HepG2 (cell line): ENCODE measurements around the gene CCNA2. TPM values are rescaled to one million over a fixed set of nuclear protein-coding genes. Genes with fewer than 3 reads are reported as not detected.
A peak's percentile ranks its signal among the peaks of the same experiment; 100 is the strongest.

Experiments
- ETV5 ChIP-seq: IDR thresholded peaks from 2 replicates; pipeline ENCODE4 v1.6.1; 2018; ENCODE audit warnings: missing biosample characterization, missing genetic modification reagents, inconsistent platforms, borderline replicate concordance
- FOXC1 ChIP-seq: sonication (generic); formaldehyde crosslinking; IDR thresholded peaks from 2 replicates; pipeline ENCODE4 v1.8.0; 2022; ENCODE audit warnings: mild to moderate bottlenecking, missing genetic modification reagents, borderline replicate concordance
- MED8 ChIP-seq: sonication (generic); formaldehyde crosslinking; IDR thresholded peaks from 2 replicates; pipeline ENCODE4 v1.8.1; 2023; ENCODE audit warnings: mild to moderate bottlenecking, missing genetic modification reagents; ENCODE audit not compliant: insufficient replicate concordance
- NFYB ChIP-seq: sonication (generic); formaldehyde crosslinking; IDR thresholded peaks from 2 replicates; pipeline ENCODE4 v1.4.0; 2020; ENCODE audit warnings: missing genetic modification reagents
- NFYC ChIP-seq: IDR thresholded peaks from 2 replicates; pipeline ENCODE4 v1.6.1; 2016; ENCODE audit warnings: missing genetic modification reagents, missing compliant biosample characterization
- NR2C2 ChIP-seq: sonication (generic); formaldehyde crosslinking; IDR thresholded peaks from 2 replicates; pipeline ENCODE4 v1.4.0; 2020; ENCODE audit warnings: missing genetic modification reagents, mild to moderate bottlenecking, moderate library complexity, borderline replicate concordance
- NR2F6 ChIP-seq, 2 experiments: IDR thresholded peaks; 2 replicates each; pipeline ENCODE4 v1.6.1; 2016; ENCODE audit warnings: antibody characterized with exemption in 1 of 2, mild to moderate bottlenecking in 1 of 2
- SALL1 ChIP-seq: sonication (generic); formaldehyde crosslinking; IDR thresholded peaks from 2 replicates; pipeline ENCODE4 v1.8.0; 2022; ENCODE audit warnings: mild to moderate bottlenecking, missing genetic modification reagents
- TAF1 ChIP-seq: sonication (generic); formaldehyde crosslinking; IDR thresholded peaks from 2 replicates; pipeline ENCODE4 v1.4.0; 2020; ENCODE audit warnings: missing genetic modification reagents
- TEAD2 ChIP-seq: sonication (generic); formaldehyde crosslinking; IDR thresholded peaks from 2 replicates; pipeline ENCODE4 v1.9.0; 2021; ENCODE audit warnings: missing genetic modification reagents
- ZMAT5 ChIP-seq: sonication (generic); formaldehyde crosslinking; IDR thresholded peaks from 2 replicates; pipeline ENCODE4 v1.5.0; 2020; ENCODE audit warnings: mild to moderate bottlenecking, low read depth, missing genetic modification reagents, borderline replicate concordance
- ZNF501 ChIP-seq: sonication (generic); formaldehyde crosslinking; IDR thresholded peaks from 2 replicates; pipeline ENCODE4 v1.5.1; 2020; ENCODE audit warnings: mild to moderate bottlenecking, moderate library complexity, missing genetic modification reagents
- ZNF547 ChIP-seq: sonication (generic); formaldehyde crosslinking; IDR thresholded peaks from 2 replicates; pipeline ENCODE4 v1.5.1; 2020; ENCODE audit warnings: mild to moderate bottlenecking, missing genetic modification reagents
- ZNF709 ChIP-seq: sonication (generic); formaldehyde crosslinking; IDR thresholded peaks from 2 replicates; pipeline ENCODE4 v1.5.0; 2020; ENCODE audit warnings: mild to moderate bottlenecking, missing genetic modification reagents
- polyA plus RNA-seq, 8 experiments: library from polyadenylated mRNA; depleted of rRNA in 3 of 8; stranded (reverse) in 7 of 8; unstranded in 1 of 8; fragments of >200 nt; fragmentation: Illumina TruSeq in 4 of 8; extraction: Trizol in 4 of 8; gene quantifications; 2 replicates each; pipeline versions ENCODE4 v1.2.1 to v1.2.3, GENCODE V29; 2011 to 2016; ENCODE audit warnings: low read depth in 4 of 8, missing spikeins in 1 of 8, mixed read lengths in 1 of 8; ENCODE audit not compliant: insufficient read depth in 1 of 8
- total RNA-seq, 5 experiments: library from RNA; depleted of rRNA; stranded (reverse); fragments of >200 nt; fragmentation: Illumina TruSeq; extraction: Trizol; gene quantifications; 2 replicates each; pipeline ENCODE4 v1.2.3, GENCODE V29; 2016; ENCODE audit warnings: low read depth in 1 of 5
- TF ChIP-seq, protein P1 (sequence below): sonication (generic); formaldehyde crosslinking; IDR thresholded peaks from 2 replicates; pipeline ENCODE4 v1.5.1; 2020; ENCODE audit warnings: missing genetic modification reagents, mild to moderate bottlenecking, borderline replicate concordance
- TF ChIP-seq, protein P2 (sequence below): sonication (generic); formaldehyde crosslinking; IDR thresholded peaks from 2 replicates; pipeline ENCODE4 v1.5.0; 2020; ENCODE audit warnings: missing genetic modification reagents
- TF ChIP-seq, protein P3 (sequence below): sonication (generic); formaldehyde crosslinking; IDR thresholded peaks from 2 replicates; pipeline ENCODE4 v1.4.0; 2020; ENCODE audit warnings: mild to moderate bottlenecking, missing genetic modification reagents
- TF ChIP-seq, protein P4 (sequence below): sonication (generic); formaldehyde crosslinking; IDR thresholded peaks from 2 replicates; pipeline ENCODE4 v1.4.0; 2020; ENCODE audit warnings: missing genetic modification reagents, borderline replicate concordance
- TF ChIP-seq, protein P5 (sequence below): sonication (generic); formaldehyde crosslinking; IDR thresholded peaks from 2 replicates; pipeline ENCODE4 v1.5.0; 2020; ENCODE audit warnings: mild to moderate bottlenecking, missing genetic modification reagents

The CCNA2 gene
- total and polyA plus RNA-seq, 2 of the 13 experiments (the other 11 are each of a cell fraction or from before 2014, with no cell fraction given): 31.3 to 105 TPM

DNA sequence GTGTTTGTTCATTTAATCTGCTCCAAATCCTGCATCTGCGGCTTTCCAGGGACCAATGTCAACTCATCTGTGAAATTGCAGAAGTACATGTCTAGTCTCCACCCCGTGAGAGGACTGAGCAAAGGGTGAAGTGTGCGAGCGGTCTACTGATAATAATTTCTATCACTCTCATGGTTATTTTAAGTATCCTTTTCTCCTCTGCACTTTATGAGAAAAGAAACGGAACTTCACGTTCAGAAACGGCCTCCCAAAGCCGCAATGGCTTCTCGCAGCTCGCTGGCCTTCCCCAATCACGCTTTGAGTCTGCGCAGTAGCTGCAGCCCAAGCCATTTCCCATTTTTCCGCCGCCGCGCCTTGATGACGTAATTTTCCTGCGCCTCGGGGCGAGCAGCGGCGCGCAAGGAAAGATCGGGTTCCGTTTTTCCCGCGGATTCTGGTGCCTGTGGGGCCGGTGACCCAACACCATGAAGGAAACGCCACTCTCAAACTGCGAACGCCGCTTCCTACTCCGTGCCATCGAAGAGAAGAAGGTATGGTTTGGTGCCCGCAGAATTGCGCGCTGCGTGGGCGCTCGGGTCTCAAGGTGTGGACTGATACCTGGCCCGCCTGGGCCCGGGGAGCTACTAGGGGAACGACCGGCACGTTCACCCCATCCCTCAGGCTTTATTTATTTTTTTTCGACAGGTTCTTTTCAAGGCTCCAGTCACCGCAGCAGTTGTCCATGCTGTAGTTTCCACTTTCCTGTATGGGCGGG, 22.5 kb downstream of the CCNA2 start, which contains the start of gene EXOSC9 (continued):
- TF ChIP-seq ZNF501 (CRISPR knock-in tag) (peak; percentile 91), NFYB (CRISPR knock-in tag) (peak; percentile 26; the same call in 1 of the 2 replicates), NR2C2 (CRISPR knock-in tag) (peak; percentile 61; the same call in 1 of the 2 replicates), MED8 (CRISPR knock-in tag) (no peak), ETV5 (CRISPR knock-in tag) (peak; percentile 39; the same call in 1 of the 2 replicates), ZMAT5 (CRISPR knock-in tag) (no peak), TEAD2 (CRISPR knock-in tag) (no peak), FOXC1 (CRISPR knock-in tag) (no peak), TAF1 (CRISPR knock-in tag) (peak; percentile 78), NR2F6 (IDR thresholded peaks at IDR 0.05) (no peak), NR2F6 (CRISPR knock-in tag; IDR thresholded peaks at IDR 0.05) (peak; percentile 47; the same call in 1 of the 2 replicates), ZNF709 (CRISPR knock-in tag) (0 out of 2 replicates have a peak, but pooled peaks have one; percentile 61), ZNF547 (CRISPR knock-in tag) (peak; percentile 88), SALL1 (peak; percentile 77), NFYC (peak; percentile 39; the same call in 1 of the 2 replicates)
- TF ChIP-seq, protein P1, sequence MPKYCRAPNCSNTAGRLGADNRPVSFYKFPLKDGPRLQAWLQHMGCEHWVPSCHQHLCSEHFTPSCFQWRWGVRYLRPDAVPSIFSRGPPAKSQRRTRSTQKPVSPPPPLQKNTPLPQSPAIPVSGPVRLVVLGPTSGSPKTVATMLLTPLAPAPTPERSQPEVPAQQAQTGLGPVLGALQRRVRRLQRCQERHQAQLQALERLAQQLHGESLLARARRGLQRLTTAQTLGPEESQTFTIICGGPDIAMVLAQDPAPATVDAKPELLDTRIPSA (CRISPR knock-in tag): no peak
- TF ChIP-seq, protein P2, sequence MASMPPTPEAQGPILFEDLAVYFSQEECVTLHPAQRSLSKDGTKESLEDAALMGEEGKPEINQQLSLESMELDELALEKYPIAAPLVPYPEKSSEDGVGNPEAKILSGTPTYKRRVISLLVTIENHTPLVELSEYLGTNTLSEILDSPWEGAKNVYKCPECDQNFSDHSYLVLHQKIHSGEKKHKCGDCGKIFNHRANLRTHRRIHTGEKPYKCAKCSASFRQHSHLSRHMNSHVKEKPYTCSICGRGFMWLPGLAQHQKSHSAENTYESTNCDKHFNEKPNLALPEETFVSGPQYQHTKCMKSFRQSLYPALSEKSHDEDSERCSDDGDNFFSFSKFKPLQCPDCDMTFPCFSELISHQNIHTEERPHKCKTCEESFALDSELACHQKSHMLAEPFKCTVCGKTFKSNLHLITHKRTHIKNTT (CRISPR knock-in tag): no peak
- TF ChIP-seq, protein P3, sequence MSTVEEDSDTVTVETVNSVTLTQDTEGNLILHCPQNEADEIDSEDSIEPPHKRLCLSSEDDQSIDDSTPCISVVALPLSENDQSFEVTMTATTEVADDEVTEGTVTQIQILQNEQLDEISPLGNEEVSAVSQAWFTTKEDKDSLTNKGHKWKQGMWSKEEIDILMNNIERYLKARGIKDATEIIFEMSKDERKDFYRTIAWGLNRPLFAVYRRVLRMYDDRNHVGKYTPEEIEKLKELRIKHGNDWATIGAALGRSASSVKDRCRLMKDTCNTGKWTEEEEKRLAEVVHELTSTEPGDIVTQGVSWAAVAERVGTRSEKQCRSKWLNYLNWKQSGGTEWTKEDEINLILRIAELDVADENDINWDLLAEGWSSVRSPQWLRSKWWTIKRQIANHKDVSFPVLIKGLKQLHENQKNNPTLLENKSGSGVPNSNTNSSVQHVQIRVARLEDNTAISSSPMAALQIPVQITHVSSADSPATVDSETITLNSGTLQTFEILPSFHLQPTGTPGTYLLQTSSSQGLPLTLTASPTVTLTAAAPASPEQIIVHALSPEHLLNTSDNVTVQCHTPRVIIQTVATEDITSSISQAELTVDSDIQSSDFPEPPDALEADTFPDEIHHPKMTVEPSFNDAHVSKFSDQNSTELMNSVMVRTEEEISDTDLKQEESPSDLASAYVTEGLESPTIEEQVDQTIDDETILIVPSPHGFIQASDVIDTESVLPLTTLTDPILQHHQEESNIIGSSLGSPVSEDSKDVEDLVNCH (CRISPR knock-in tag): no peak
- TF ChIP-seq, protein P4, sequence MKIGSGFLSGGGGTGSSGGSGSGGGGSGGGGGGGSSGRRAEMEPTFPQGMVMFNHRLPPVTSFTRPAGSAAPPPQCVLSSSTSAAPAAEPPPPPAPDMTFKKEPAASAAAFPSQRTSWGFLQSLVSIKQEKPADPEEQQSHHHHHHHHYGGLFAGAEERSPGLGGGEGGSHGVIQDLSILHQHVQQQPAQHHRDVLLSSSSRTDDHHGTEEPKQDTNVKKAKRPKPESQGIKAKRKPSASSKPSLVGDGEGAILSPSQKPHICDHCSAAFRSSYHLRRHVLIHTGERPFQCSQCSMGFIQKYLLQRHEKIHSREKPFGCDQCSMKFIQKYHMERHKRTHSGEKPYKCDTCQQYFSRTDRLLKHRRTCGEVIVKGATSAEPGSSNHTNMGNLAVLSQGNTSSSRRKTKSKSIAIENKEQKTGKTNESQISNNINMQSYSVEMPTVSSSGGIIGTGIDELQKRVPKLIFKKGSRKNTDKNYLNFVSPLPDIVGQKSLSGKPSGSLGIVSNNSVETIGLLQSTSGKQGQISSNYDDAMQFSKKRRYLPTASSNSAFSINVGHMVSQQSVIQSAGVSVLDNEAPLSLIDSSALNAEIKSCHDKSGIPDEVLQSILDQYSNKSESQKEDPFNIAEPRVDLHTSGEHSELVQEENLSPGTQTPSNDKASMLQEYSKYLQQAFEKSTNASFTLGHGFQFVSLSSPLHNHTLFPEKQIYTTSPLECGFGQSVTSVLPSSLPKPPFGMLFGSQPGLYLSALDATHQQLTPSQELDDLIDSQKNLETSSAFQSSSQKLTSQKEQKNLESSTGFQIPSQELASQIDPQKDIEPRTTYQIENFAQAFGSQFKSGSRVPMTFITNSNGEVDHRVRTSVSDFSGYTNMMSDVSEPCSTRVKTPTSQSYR (CRISPR knock-in tag): peak; percentile 31; the same call in 1 of the 2 replicates
- TF ChIP-seq, protein P5, sequence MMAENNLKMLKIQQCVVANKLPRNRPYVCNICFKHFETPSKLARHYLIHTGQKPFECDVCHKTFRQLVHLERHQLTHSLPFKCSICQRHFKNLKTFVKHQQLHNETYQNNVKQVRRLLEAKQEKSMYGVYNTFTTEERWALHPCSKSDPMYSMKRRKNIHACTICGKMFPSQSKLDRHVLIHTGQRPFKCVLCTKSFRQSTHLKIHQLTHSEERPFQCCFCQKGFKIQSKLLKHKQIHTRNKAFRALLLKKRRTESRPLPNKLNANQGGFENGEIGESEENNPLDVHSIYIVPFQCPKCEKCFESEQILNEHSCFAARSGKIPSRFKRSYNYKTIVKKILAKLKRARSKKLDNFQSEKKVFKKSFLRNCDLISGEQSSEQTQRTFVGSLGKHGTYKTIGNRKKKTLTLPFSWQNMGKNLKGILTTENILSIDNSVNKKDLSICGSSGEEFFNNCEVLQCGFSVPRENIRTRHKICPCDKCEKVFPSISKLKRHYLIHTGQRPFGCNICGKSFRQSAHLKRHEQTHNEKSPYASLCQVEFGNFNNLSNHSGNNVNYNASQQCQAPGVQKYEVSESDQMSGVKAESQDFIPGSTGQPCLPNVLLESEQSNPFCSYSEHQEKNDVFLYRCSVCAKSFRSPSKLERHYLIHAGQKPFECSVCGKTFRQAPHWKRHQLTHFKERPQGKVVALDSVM: peak; percentile 43; the same call in 1 of the 2 replicates
